Erythroblast (primary cell): ENCODE results near the gene TOLLIP.

Experiments used
- GATA1 ChIP-seq: IDR thresholded peaks from 2 replicates; pipeline ENCODE4 v1.6.1; 2011; ENCODE audit warnings: low read depth, mild to moderate bottlenecking, control low read depth, low read length, moderate library complexity
- POLR2A ChIP-seq: IDR thresholded peaks from 2 replicates; pipeline ENCODE4 v1.6.1; 2011; ENCODE audit warnings: mild to moderate bottlenecking, low read length

DNA sequence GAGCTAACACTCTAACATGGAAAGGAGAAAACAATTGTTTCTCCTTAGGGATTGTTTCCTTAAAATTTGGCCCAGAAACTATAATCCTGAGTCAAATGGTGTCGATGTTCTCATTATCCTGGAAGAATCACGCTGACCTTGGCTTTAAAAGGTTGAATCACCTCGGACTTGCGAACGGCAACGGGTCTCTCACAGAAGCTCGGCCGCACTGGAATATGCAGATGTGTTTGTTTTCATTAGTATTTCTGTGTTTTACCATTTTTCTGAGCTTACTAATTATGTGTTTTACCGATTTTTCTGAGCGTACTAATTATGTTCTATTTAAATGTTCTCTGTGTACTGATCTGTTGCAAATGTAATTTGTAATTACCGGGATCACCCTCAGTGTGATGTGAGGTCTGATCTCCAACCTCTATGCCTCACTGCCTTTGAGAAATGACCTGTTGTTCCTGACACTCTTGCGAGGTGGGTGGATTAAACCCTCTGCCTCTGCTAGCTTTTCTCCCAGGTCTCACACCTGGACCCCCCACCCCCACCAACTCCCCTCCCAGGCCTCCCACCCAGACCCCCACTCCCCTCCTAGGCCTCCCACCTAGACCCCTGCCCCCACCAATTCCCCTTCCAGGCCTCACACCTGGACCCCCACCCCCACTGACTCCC lies 42.0 kb upstream of the TOLLIP start:
- TF ChIP-seq POLR2A (no peak), GATA1 (no peak)
